ENCODE results near the gene CARS1.

CARS1 gene

DNA sequence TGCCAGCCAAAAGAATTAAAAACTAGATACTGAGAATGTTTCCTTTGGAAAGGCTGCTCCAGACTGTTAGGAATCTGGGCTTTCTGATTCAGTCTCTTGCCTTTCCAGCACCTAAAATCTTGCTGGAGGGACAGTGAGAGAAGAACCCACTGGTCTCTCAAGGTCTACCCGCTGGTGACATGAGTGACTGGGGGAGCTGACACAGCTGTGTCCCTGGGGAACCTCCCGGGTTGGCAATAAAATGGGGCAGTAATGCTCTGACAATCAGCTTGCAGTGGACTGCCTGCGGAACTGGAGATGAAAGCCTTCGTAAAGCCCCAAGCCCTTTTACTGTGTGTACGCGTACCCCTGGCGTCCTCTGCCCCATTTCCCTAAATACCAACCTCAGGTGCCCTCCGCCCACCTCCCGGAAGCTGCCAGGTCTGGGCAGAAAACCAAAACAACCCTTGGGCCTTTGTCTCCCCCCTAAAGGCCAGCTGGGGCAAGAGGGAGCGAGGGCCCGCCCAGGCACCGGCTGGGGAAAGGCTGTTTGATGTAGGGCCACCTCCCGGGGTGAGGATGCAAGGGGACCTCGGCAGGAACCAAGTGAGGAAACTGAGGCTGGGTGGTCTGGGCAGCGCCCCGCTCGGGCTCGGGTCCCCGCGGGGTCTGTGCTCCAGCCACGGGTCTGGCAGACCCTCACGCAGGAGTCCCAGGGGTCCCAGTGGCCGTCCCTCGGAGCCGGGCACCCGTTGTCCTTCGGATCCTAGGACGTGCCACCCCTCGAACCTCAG is 741 bp downstream of the CARS1 start:
- TF ChIP-seq, protein P1, sequence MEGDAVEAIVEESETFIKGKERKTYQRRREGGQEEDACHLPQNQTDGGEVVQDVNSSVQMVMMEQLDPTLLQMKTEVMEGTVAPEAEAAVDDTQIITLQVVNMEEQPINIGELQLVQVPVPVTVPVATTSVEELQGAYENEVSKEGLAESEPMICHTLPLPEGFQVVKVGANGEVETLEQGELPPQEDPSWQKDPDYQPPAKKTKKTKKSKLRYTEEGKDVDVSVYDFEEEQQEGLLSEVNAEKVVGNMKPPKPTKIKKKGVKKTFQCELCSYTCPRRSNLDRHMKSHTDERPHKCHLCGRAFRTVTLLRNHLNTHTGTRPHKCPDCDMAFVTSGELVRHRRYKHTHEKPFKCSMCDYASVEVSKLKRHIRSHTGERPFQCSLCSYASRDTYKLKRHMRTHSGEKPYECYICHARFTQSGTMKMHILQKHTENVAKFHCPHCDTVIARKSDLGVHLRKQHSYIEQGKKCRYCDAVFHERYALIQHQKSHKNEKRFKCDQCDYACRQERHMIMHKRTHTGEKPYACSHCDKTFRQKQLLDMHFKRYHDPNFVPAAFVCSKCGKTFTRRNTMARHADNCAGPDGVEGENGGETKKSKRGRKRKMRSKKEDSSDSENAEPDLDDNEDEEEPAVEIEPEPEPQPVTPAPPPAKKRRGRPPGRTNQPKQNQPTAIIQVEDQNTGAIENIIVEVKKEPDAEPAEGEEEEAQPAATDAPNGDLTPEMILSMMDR (IDR thresholded peaks at IDR 0.05; ENCODE audit: insufficient read depth, low read depth, low read length, missing control alignments), result no peak
- peak; percentile 30 for DNase-seq (ENCODE audit: low read depth)
- H3K4me3 ChIP-seq (ENCODE audit: low read depth, low read length), result peak overlapping the region; percentile 98

DNA sequence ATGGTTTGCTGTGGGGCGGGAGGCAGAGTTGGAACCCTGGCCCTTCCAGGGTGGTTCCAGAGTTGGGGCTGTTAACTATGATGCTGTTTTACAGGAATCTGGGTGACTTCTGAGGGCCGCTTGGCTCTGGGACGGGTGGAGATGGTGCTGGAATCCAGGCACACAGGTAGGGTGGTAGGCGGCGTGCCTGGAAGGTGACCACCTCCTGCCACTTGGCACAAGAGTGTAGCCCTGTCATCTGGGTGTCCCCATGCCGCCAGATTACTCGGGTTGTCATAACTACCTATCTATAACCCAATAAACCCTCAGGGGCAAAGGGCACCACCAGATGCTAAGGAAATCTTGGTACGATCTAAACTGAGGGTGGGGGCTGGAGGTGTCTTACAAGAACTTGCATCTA is 1.3 kb downstream of the CARS1 start:
- H3K4me3 ChIP-seq (ENCODE audit: low read depth, low read length), result peak overlapping the region; percentile 98
- TF ChIP-seq, protein P1 (IDR thresholded peaks at IDR 0.05; ENCODE audit: insufficient read depth, low read depth, low read length, missing control alignments), result no peak
- no peak for DNase-seq (ENCODE audit: low read depth)

DNA sequence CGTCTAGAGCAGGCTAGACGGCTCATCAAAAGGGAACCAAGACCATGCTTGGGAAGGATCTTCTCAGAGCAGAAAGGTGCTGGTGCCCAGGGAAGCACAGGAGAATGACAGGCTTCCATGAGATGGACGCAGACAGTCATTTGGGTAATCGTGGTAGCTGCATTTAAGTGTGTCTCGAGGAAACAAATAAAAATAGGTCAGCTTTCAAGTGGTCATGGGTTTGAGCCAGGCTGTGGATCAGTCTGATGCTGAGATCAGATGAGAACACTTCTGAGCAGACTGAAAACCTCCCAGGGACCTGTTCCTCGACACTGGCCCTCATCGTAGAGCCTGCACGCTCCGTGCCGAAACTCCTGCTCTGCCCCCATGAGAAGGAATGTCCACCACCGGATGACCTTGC is 4.7 kb downstream of the CARS1 start:
- no peak for DNase-seq (ENCODE audit: low read depth)
- no peak overlapping the region for H3K4me3 ChIP-seq (ENCODE audit: low read depth, low read length)
- TF ChIP-seq, protein P1 (IDR thresholded peaks at IDR 0.05; ENCODE audit: insufficient read depth, low read depth, low read length, missing control alignments), result no peak

DNA sequence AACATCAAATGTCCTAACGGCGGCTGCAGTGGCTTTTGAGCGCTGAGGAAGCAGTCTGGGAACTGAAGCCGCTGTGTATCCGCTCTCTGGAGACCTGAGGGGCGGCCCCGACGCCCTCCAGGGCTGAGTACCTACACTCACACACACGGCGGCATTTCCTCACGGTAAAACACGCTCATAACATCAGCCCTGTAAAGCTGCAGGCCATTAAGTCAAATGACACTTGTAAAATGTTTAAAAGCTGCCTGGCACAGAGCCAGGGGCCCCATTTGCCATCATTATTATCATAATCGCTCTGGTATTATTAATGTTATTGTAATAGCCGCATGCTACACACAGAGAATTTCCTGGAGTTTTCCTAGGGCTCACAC is 5.1 kb downstream of the CARS1 start:
- no peak overlapping the region for H3K4me3 ChIP-seq (ENCODE audit: low read depth, low read length)
- TF ChIP-seq, protein P1 (IDR thresholded peaks at IDR 0.05; ENCODE audit: insufficient read depth, low read depth, low read length, missing control alignments), result no peak
- peak; percentile 49 for DNase-seq (ENCODE audit: low read depth)

DNA sequence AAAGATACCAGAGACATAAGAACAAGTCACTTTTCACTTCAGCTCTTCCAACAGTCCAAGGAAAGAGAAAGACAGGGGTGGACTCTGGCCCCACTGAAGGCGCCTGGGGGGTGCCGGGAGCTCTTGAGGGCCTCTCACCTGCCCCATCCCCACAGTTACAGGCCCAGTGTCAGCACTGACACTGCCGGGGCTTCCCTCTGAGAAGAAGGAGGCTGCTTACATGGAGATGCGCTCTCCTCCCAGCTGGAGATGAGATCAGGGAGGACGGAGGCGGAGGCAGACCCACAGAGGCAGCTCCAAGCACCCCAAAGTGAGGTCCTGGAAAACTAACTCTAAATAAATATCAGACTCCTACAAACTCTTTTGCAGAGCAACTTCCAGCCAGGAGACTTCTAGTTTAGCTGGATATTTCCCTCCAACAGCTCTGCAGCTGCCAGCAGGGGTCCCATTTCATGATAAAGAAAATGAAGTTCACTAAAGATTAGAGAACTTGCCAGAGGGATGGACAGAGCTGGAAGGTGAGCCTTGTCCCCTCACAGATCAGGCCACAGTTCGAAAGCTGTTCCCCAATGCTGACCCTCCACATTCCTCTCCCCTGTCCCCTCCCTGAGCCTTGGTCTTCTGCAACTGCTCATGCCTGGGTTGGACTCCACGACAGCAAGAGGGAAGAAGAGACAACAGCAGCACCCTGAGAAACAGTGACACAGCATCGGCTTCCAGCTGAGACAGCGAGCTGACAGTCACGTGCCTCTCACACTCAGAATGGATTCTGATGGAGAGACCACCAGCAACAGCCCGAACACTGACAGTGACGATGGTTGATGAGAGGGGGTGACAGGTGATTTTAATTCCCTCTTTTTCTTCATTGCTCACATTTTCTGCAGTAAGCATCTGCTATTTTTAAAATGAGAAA is 5.8 kb downstream of the CARS1 start:
- TF ChIP-seq, protein P1 (IDR thresholded peaks at IDR 0.05; ENCODE audit: insufficient read depth, low read depth, low read length, missing control alignments), result no peak
- DNase-seq (ENCODE audit: low read depth), result no peak
- H3K4me3 ChIP-seq (ENCODE audit: low read depth, low read length), result no peak overlapping the region

DNA sequence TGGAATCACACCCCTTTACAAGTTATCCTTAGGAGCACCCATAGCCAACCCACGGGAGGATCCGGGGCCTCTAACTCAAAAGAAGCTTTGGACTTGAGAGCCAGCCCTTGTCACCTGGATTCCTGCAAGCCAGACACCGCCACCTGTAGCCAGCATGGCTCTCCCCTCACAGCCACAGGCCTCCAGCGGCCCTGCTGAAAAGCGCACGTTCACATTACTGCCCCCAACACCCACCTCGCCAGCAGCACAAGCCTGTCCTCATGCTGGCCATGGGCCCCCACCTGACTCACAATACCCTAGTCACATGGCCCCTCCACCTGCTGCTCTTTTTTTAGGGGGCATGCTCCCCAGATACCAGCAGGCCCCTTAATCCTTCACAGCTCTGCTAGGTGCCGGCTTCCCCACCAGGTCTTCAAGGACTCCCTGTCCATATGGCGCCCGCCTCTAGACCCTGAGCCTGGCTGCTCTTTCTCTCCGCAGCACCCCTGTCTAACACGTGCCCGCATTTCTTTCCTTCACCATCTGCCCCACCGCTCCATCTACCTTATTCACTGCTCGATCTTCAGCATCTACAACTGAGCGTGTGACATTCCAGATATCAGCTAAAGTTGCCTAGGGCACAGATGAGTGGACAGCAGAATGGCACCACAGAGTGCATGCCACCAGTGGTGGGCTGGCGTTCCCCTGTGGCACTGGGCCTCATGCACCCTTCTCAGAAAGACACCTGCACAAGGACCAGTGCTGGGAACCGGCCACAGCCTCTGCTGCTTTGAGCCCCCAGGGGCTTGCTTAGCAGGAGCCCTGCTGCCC is 6.6 kb downstream of the CARS1 start:
- DNase-seq (ENCODE audit: low read depth), result no peak
- TF ChIP-seq, protein P1 (IDR thresholded peaks at IDR 0.05; ENCODE audit: insufficient read depth, low read depth, low read length, missing control alignments), result no peak
- peak overlapping the region; percentile 0; the same call in 1 of the 2 replicates for H3K4me3 ChIP-seq (ENCODE audit: low read depth, low read length)

All from GM12865 (cell line).